ENCODE measurements around the gene TMEM163.

GRCh38 chr2:134586326-134586965, 132.4 kb downstream of the TMEM163 start:
- TF ChIP-seq POLR2A (IDR thresholded peaks at IDR 0.05; ENCODE audit: low read length) (no peak), GATA1 (IDR thresholded peaks at IDR 0.05; ENCODE audit: low read depth, low read length) (no peak)
